KBM-7 (cell line): ENCODE results near the gene SARNP.

Experiments used
- DNase-seq: peaks from one replicate; pipeline ENCODE4 v3.0.0-alpha.2; 2015
- in situ Hi-C: fragments of 300-500 bp; cut with MboI; formaldehyde crosslinking; loops from 2 replicates; pipeline ENCODE4 v1.14.3; 2020; ENCODE audit warnings: low sequenced_read_pairs, low pct_unique_long_range_greater_than_20kb, mixed read lengths

SARNP gene

DNA sequence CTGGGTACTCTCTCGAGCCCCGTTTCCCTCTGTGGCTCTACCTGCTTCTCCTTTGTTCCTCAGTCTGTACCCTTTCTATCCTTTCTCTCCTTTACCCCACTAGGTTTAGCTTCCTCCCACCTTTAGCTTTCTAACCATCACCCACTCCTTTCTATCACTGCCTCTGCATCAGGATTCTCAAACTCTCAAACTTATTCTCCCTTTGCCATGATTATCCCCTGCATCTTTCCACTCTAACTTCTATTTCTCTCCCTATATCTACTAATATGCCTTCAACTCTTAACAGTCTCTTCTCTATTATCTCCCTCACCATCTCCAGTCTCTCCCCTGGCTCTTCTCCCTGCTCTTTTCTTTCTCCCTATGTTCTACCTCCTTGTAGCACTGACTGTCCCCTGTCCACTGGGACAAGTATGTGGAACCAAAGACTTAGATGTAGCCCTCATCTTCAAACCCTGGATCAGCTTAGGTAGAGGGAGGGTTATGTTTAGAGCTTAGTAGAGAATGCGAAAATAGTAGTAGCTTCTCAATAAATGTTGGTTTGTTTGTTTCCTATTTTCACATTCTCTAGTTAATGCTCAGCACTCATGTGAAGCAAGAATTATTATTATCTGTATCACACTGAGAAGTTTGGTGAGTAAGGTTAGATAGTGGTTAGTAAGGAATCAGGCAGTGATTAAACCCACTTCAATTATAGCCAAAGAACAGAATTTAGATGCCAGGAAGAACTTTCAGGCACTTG is 71.2 kb downstream of the SARNP start:
- in situ Hi-C loops: no loop called here
- no peak for DNase-seq

DNA sequence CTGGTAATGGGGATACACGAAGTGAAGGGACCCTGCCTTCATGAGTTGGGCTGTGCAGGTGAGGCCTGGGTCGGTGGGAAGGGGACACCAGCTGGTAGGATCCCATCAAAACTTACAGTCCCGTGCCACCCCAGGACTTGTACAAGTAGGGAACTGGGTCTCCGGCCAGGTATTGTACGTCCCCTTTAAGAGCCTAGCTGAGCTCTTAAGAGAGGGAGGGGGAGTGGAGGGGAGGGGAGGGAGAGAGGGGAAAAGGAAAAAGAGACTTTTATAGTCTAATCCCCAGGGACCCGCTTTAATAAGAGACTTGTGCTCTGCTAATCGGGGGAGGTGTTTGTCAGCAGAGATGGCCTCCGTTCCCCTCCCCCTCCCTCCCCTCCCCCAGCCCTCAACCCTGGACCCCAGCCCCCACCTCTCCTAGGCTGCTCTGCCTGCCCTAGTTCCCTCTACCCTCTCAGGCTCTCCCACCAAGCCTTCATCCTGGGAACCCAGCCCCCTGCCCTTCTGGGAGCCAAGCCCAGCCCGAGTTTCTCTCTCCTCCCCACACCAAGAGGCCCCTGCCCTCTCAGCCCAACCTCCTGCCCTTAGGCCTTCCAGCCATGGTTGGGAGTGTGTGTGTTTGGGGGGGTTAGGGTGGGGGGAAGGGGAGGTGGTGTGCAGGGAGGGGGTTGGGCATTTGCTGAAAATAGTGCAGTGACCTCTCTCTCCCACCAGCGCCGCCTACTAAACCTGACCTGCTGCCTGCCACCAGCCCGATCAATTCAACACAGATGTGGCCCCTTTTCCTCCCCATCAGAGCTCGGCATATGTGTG is 72.0 kb downstream of the SARNP start:
- DNase-seq: peak; percentile 36
- in situ Hi-C loops: no loop called here

- in situ Hi-C loops: no loop called here
- peak; percentile 49 for DNase-seq
Observed at GRCh38 chr12:55744340-55745030, 73.0 kb downstream of the SARNP start.

DNA sequence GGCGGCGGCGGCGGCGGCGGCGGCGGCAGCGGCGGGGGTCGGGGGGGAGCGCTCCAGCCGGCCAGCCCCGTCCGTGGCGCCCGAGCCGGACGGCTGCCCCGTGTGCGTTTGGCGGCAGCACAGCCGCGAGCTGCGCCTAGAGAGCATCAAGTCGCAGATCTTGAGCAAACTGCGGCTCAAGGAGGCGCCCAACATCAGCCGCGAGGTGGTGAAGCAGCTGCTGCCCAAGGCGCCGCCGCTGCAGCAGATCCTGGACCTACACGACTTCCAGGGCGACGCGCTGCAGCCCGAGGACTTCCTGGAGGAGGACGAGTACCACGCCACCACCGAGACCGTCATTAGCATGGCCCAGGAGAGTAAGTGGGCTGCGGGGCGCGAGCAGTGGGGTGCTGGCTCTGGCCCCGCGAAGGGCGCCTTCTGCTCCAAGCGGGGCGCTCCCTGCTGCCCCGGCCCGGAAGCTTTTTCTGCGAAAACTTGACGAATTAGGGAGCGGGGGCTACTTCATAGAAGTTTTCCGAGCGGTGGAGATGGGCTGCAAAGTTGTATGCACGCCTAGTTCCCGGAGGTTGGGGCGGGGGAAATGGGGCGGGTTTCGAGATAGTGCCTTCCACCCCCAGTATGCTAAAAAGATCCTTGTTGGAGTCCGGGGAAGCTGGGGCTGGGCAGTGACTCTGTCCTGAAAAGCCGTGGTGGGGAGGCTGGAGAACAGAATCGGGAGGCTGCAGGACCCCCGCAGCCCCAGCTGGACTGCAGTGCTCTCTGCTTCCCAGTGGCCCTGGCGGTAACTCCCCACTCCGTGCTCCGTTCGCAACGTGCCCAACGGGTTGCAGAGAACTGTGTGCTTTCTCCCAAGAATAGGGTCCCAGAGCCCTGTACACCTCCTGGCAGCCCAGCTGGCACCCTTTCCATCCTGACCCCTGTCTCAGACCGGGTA is 73.9 kb downstream of the SARNP start:
- peak; percentile 56 for DNase-seq
- in situ Hi-C loops: no loop called here

- in situ Hi-C loops: no loop called here
- DNase-seq: peak; percentile 69
Observed at GRCh38 chr12:55742719-55743405, 74.7 kb downstream of the SARNP start, which contains the start of gene GDF11. Gene GDF11 (plus strand): TSS chr12:55743122. CDS start chr12:55743317, 195 bp downstream.

- in situ Hi-C loops: no loop called here
- DNase-seq: no peak
Observed at GRCh38 chr12:55741931-55742680, 75.4 kb downstream of the SARNP start.

- DNase-seq: no peak
- in situ Hi-C loops: no loop called here
Observed at GRCh38 chr12:55739025-55739378, 78.5 kb downstream of the SARNP start.

- peak; percentile 89 for DNase-seq
- in situ Hi-C loops: no loop called here
Observed at GRCh38 chr12:55738123-55739024, 79.2 kb downstream of the SARNP start.

DNA sequence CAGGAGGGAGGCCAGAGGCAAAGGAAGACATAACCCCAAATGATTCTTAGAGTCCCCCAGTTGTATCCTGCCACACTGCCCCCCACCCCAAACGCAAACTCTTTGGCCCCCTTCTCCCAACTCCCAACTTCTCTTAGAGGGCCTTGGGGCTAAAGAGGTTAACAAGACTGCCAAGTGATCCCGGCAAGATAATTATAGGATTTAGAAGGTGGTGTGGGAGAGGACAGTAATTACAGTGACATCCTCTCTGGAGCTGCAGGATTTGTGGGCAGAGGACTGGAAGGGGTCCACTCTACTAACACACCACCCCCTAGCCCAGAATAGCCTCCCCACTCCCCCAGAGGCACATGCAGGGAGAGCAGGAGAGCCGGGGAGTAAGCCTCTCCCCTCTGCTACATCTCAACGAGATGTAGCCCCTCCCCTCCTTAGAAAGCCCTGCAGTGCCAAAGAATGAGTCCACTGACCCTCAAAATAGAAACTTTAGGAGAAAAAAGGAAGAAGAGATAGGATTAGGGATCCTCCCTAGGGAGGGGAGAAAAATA is 79.9 kb downstream of the SARNP start:
- DNase-seq: no peak
- in situ Hi-C loops: no loop called here

DNA sequence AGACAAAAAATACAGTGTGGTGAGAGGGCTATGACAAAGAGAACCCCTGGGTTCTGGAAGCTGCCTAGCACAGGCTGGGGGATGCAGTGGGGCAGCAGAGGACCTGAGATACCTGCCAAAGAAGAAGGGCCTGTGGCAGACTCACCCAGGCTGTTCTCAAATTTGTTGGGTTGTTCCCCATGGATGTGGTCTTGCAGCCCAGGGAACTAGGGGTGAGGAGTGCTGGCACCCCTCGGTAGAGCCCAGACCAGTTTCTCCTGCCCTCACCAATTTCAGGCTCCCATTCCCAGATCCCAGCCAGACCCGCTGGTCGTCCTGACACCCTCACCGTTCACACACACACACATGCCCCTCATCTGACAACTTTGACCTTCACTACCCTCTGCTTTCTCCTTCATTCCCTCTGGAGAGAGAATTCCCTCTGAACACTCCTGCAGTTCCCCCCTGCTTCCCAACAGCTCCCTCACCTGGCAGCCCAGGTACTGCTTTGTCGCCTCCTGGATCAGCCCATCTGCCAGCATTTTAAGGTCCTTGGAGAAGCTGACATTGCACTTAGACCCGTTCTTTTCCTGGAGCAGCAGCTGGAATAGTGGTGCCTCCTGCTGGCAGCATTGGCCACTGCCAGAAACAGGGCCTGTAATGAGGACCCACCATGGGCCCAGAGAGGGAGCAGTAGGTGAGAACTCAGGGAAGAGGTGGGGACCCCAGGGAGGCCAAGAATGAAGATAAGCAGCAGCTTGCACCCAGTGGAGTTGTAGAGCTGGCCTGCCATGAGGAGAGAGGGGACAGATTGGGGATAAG is 80.5 kb downstream of the SARNP start:
- in situ Hi-C loops: no loop called here
- peak; percentile 85 for DNase-seq

- no peak for DNase-seq
- in situ Hi-C loops: no loop called here
Observed at GRCh38 chr12:55736076-55736475, 81.4 kb downstream of the SARNP start.

DNA sequence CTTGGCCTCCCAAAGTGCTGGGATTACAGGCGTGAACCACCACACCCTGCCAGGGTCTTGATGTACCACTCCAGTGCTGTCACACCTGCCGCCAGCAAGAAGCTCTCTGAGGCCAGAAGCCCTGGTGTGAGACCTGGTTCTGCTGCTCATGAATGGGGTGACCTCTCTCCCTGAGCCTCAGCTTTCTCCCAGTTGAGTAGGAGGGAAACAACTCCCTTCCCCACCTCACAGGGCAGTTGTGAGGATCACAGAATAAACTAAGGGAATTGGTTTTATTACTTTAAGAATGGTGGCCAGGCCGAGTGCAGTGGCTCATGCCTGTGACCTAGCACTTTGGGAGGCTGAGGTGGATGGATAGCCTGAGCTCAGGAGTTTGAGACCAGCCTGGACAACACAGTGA is 82.9 kb downstream of the SARNP start:
- no peak for DNase-seq
- in situ Hi-C loops: no loop called here

DNA sequence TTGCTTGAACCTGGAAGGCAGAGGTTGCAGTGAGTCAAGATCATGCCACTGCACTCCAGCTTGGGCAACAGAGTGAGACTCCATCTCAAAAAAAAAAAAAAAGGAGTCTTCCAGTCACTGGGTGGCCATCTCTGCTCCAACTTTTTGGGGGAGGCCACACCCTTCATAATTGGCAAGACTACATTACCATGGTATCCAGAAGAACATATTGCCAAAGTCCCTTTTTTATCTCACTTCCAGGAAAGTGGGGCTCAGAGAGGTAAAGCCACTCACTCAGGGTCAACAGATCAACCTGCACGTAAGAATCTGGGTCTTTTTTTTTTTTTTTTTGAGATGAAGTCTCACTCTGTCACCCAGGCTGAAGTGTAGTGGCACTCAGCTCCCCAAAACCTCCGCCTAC is 83.7 kb downstream of the SARNP start:
- no peak for DNase-seq
- in situ Hi-C loops: no loop called here

DNA sequence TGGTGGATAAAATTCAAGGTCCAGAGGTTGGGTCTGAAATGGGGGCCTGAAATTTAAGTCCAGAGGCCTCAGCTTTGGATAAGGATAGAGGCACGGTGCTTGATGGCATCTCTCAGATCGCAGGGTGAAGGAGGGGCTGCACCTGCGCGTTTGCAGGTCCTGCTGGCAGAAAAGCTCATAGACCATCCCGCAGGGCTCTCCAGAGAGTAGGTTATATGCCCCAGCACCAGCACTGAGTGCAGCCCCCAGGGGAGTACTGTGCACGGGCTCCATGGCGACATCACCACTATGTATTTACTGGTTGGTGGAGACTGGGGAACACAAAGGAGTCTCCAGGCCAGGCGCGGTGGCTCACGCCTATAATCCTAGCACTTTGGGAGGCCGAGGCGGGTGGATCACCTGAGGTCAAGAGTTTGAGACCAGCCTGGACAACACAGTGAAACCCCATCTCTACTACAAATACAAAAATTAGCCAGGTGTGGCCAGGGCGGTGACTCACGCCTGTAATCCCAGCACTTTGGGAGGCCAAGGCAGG is 84.4 kb downstream of the SARNP start:
- in situ Hi-C loops: no loop called here

GRCh38 chr12:55732288-55732687 is 85.2 kb downstream of the SARNP start:
- in situ Hi-C loops: no loop called here
- no peak for DNase-seq

More for the DNA sequence above, 84.4 kb downstream of the SARNP start:
- DNase-seq: no peak
